ENCODE results near the gene SLC25A41.
"Not testable (repeated sequence)": the region's sequence is repeated elsewhere in the genome, so short reads cannot be mapped to it uniquely, and the experiment has no call there.

The SLC25A41 gene

GRCh38 chr19:6428692-6429418 lies 4.7 kb downstream of the SLC25A41 start:
- DNase-seq (ENCODE audit: low spot score): not testable (repeated sequence)

- DNase-seq (ENCODE audit: low spot score): no peak
Measured at GRCh38 chr19:6427131-6427530, 6.4 kb downstream of the SLC25A41 start.

GRCh38 chr19:6425732-6426620 lies 7.6 kb downstream of the SLC25A41 start:
- DNase-seq (ENCODE audit: low spot score): no peak

GRCh38 chr19:6424939-6425731 lies 8.4 kb downstream of the SLC25A41 start:
- DNase-seq (ENCODE audit: low spot score): peak; percentile 100

GRCh38 chr19:6424195-6424938 lies 9.2 kb downstream of the SLC25A41 start, which contains the start of gene KHSRP:
Gene KHSRP, minus strand, starts transcription at chr19:6424811. Its CDS starts 110 bp downstream, at chr19:6424701.
- DNase-seq (ENCODE audit: low spot score): no peak

- peak; percentile 51 for DNase-seq (ENCODE audit: low spot score)
Measured at GRCh38 chr19:6423499-6424194, 9.9 kb downstream of the SLC25A41 start.

- no peak for DNase-seq (ENCODE audit: low spot score)
Measured at GRCh38 chr19:6421075-6422014, 12.2 kb downstream of the SLC25A41 start.

GRCh38 chr19:6418562-6418932 lies 15.0 kb downstream of the SLC25A41 start:
- no peak for DNase-seq (ENCODE audit: low spot score)

- DNase-seq (ENCODE audit: low spot score): no peak
Measured at GRCh38 chr19:6417713-6418561, 15.6 kb downstream of the SLC25A41 start.

- DNase-seq (ENCODE audit: low spot score): no peak
Measured at GRCh38 chr19:6416658-6417405, 16.7 kb downstream of the SLC25A41 start.

GRCh38 chr19:6415591-6416190 lies 17.9 kb downstream of the SLC25A41 start:
- DNase-seq (ENCODE audit: low spot score): no peak

GRCh38 chr19:6414793-6415590 lies 18.6 kb downstream of the SLC25A41 start:
- no peak for DNase-seq (ENCODE audit: low spot score)

- no peak for DNase-seq (ENCODE audit: low spot score)
Measured at GRCh38 chr19:6413721-6414643, 19.6 kb downstream of the SLC25A41 start.

- no peak for DNase-seq (ENCODE audit: low spot score)
Measured at GRCh38 chr19:6413291-6413690, 20.3 kb downstream of the SLC25A41 start.

GRCh38 chr19:6412447-6413091 lies 21.0 kb downstream of the SLC25A41 start:
- DNase-seq (ENCODE audit: low spot score): peak; percentile 40
